ENCODE measurements around the gene B3GAT2. TPM values are rescaled to one million over a fixed set of nuclear protein-coding genes. Genes with fewer than 3 reads are reported as not detected.

B3GAT2 gene
- total RNA-seq, 1 experiment from 2014 or later, result not detected

DNA sequence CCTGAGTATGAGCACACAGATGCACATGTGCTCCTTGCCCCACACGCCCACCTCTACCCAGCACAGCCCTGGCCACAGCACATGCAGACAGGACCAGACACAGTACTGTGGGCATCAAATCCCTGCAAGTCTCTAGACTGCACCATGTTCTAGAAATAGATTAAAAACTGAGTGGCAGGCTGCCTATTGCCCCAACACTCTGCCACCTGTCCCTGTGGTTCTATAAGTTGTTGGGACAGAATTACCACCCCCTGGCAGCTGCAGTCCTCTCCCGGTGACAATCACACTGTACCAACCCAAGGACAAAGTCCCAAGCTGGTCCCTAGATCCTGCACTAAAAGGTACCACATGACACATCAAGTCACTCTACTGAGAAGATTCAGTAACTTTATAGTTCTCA is 70.2 kb downstream of the B3GAT2 start:
- Histone ChIP-seq H3K4me3 (replicated peaks in 1 of 2; ENCODE audit: low read depth in 1 of 2, low read length in 2 of 2) (no peak overlapping the region), H3K36me3 (ENCODE audit: control insufficient read depth in 1 of 2, insufficient read depth in 2 of 2, low read length in 2 of 2) (no peaks in the 10 kb centered on the region), H3K9me2 (ENCODE audit: insufficient read depth) (no peaks in the 10 kb centered on the region), H2AFZ (ENCODE audit: low read depth, low read length, poor library complexity, severe bottlenecking) (no peak overlapping the region), H3K27ac (ENCODE audit: low read depth, low read length) (no peak overlapping the region), H3K9me3 (ENCODE audit: control insufficient read depth in 1 of 2, insufficient read depth in 1 of 2, low read depth in 1 of 2, low read length in 2 of 2) (no peaks in the 10 kb centered on the region), H3K9ac (ENCODE audit: low read length) (no peak overlapping the region), H3K27me3 (ENCODE audit: insufficient read depth, low read length) (no peaks in the 10 kb centered on the region), H3K4me1 (ENCODE audit: control insufficient read depth in 1 of 2, insufficient read depth in 2 of 2, low read length in 2 of 2) (no peaks in the 10 kb centered on the region), H4K20me1 (ENCODE audit: insufficient read depth) (no peaks in the 10 kb centered on the region), H3K79me2 (ENCODE audit: insufficient read depth, low read length) (no peaks in the 10 kb centered on the region), H3K4me2 (ENCODE audit: low read length) (no peak overlapping the region)
- TF ChIP-seq SIN3A (IDR thresholded peaks at IDR 0.05; ENCODE audit: low read depth), result no peak
- BruUV-seq (replicated peaks), result no TSS peak
- no peak for DNase-seq (ENCODE audit: low read depth, low spot score)
- ATAC-seq, result no peak
- ChIA-PET POLR2A (no interaction called here), CTCF (interaction anchor here (1.0 kb wide), 1 partner anchor 15 kb away, joined by 3 read pairs; no protein-coding TSS in a partner anchor), RAD21 (ENCODE audit: low non-redundant PET in 1 of 2, low total read pairs in 2 of 2, uncharacterized antibody in 2 of 2, unreplicated experiment in 2 of 2) (no interaction called here)
- intact Hi-C loops (cut with micrococcal nuclease), result no loop called here

DNA sequence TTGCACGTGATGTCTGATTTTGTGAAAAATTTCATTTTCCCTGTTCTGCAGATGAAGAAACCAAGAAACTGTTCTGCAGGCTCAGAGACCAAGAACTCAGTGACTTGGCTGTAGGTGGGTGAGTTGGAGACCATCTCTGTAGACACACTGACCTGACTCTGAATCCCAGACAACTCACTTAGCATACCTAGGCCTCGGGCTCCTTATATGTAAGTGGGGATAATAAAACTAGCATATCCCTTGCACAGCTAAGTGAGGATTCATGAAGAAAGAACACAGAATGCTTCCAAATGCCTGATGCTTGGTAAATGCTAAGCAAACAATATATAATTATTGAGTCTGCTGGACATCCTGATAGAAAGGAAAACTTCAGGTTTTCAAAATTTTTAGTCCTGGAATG is 70.8 kb downstream of the B3GAT2 start:
- intact Hi-C loops (cut with micrococcal nuclease), result no loop called here
- no peaks in the 10 kb centered on the region for H3K9me3 ChIP-seq (ENCODE audit: control insufficient read depth in 1 of 2, insufficient read depth in 1 of 2, low read depth in 1 of 2, low read length in 2 of 2)
- H3K27me3 ChIP-seq (ENCODE audit: insufficient read depth, low read length), result no peaks in the 10 kb centered on the region
- H3K4me3 ChIP-seq (replicated peaks in 1 of 2; ENCODE audit: low read depth in 1 of 2, low read length in 2 of 2), result no peak overlapping the region
- no peaks in the 10 kb centered on the region for H3K79me2 ChIP-seq (ENCODE audit: insufficient read depth, low read length)
- no peaks in the 10 kb centered on the region for H3K4me1 ChIP-seq (ENCODE audit: control insufficient read depth in 1 of 2, insufficient read depth in 2 of 2, low read length in 2 of 2)
- no peak overlapping the region for H2AFZ ChIP-seq (ENCODE audit: low read depth, low read length, poor library complexity, severe bottlenecking)
- ChIA-PET RAD21 (ENCODE audit: low non-redundant PET in 1 of 2, low total read pairs in 2 of 2, uncharacterized antibody in 2 of 2, unreplicated experiment in 2 of 2) (no interaction called here), CTCF (no interaction called here), POLR2A (no interaction called here)
- no TSS peak for BruUV-seq (replicated peaks)
- H3K9me2 ChIP-seq (ENCODE audit: insufficient read depth), result no peaks in the 10 kb centered on the region
- TF ChIP-seq RAD21 (IDR thresholded peaks at IDR 0.05; ENCODE audit: low read depth) (no peak), SRF (IDR thresholded peaks at IDR 0.05; ENCODE audit: low read depth) (no peak), EZH2phosphoT487 (IDR thresholded peaks at IDR 0.05; ENCODE audit: borderline replicate concordance) (no peak), SP1 (IDR thresholded peaks at IDR 0.05; ENCODE audit: low read depth) (no peak), CBX3 (IDR thresholded peaks at IDR 0.05; ENCODE audit: low read depth) (no peak), ELF1 (IDR thresholded peaks at IDR 0.05; ENCODE audit: borderline replicate concordance, low read depth) (no peak), FOSL1 (IDR thresholded peaks at IDR 0.05; ENCODE audit: low read depth) (no peak), EGR1 (IDR thresholded peaks at IDR 0.05; ENCODE audit: low read depth) (no peak), POLR2A (IDR thresholded peaks at IDR 0.05; ENCODE audit: borderline replicate concordance, extremely low read depth, insufficient read depth, insufficient read length) (no peak), TCF7L2 (IDR thresholded peaks at IDR 0.05; ENCODE audit: borderline replicate concordance, extremely low read depth, insufficient read depth, insufficient read length) (no peak), EZH2 (IDR thresholded peaks at IDR 0.05) (no peak), ZNF274 (IDR thresholded peaks at IDR 0.05; ENCODE audit: low read depth, low read length) (no peak), POLR2AphosphoS5 (IDR thresholded peaks at IDR 0.05; ENCODE audit: low read depth, low read length) (no peak), ZFX (IDR thresholded peaks at IDR 0.05) (no peak), SIN3A (IDR thresholded peaks at IDR 0.05; ENCODE audit: low read depth) (no peak), CEBPB (IDR thresholded peaks at IDR 0.05; ENCODE audit: low read depth) (no peak)
- TF ChIP-seq, protein P1, sequence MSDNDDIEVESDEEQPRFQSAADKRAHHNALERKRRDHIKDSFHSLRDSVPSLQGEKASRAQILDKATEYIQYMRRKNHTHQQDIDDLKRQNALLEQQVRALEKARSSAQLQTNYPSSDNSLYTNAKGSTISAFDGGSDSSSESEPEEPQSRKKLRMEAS (IDR thresholded peaks at IDR 0.05), result no peak
- TF ChIP-seq, protein P2, sequence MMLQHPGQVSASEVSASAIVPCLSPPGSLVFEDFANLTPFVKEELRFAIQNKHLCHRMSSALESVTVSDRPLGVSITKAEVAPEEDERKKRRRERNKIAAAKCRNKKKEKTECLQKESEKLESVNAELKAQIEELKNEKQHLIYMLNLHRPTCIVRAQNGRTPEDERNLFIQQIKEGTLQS (IDR thresholded peaks at IDR 0.05), result no peak
- TF ChIP-seq, protein P3, sequence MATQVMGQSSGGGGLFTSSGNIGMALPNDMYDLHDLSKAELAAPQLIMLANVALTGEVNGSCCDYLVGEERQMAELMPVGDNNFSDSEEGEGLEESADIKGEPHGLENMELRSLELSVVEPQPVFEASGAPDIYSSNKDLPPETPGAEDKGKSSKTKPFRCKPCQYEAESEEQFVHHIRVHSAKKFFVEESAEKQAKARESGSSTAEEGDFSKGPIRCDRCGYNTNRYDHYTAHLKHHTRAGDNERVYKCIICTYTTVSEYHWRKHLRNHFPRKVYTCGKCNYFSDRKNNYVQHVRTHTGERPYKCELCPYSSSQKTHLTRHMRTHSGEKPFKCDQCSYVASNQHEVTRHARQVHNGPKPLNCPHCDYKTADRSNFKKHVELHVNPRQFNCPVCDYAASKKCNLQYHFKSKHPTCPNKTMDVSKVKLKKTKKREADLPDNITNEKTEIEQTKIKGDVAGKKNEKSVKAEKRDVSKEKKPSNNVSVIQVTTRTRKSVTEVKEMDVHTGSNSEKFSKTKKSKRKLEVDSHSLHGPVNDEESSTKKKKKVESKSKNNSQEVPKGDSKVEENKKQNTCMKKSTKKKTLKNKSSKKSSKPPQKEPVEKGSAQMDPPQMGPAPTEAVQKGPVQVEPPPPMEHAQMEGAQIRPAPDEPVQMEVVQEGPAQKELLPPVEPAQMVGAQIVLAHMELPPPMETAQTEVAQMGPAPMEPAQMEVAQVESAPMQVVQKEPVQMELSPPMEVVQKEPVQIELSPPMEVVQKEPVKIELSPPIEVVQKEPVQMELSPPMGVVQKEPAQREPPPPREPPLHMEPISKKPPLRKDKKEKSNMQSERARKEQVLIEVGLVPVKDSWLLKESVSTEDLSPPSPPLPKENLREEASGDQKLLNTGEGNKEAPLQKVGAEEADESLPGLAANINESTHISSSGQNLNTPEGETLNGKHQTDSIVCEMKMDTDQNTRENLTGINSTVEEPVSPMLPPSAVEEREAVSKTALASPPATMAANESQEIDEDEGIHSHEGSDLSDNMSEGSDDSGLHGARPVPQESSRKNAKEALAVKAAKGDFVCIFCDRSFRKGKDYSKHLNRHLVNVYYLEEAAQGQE (IDR thresholded peaks at IDR 0.05; ENCODE audit: low read depth), result no peak
- DNase-seq (ENCODE audit: low read depth, low spot score) (no peak), ATAC-seq (no peak)
- H4K20me1 ChIP-seq (ENCODE audit: insufficient read depth), result no peaks in the 10 kb centered on the region
- H3K27ac ChIP-seq (ENCODE audit: low read depth, low read length), result no peak overlapping the region
- H3K4me2 ChIP-seq (ENCODE audit: low read length), result no peak overlapping the region
- H3K36me3 ChIP-seq (ENCODE audit: control insufficient read depth in 1 of 2, insufficient read depth in 2 of 2, low read length in 2 of 2), result no peaks in the 10 kb centered on the region
- no peak overlapping the region for H3K9ac ChIP-seq (ENCODE audit: low read length)
